Right ventricle myocardium superior (tissue), 1 donor: ENCODE measurements around the gene CNTN5. TPM values are rescaled to one million over a fixed set of nuclear protein-coding genes. Genes with fewer than 3 reads are reported as not detected.

ENCODE experiments used
- ATAC-seq: fragments of 200-7000 bp; cut with Tn5 transposase; one replicate; pipeline ENCODE4 v1.9.1; 2020; ENCODE audit warnings: mild to moderate bottlenecking; ENCODE audit not compliant: poor library complexity
- DNase-seq: peaks from one replicate; pipeline ENCODE4 v3.0.0-alpha.2; 2020
- intact Hi-C: fragments of 100-400 bp; cut with DNase I; formaldehyde crosslinking; loops from one replicate; pipeline ENCODE4 v1.11.2; 2022
- total RNA-seq: library from RNA; stranded (reverse); fragmentation: NEBNext Ultra II Directional; extraction: Animal tissue kit (Norgen Biotek cat#: 25700); gene quantifications from one replicate; pipeline ENCODE4 v1.2.1, GENCODE V29; 2021
- donor health status: DM: no; HTN: yes; CAD: no; lungs with severe emphysema.

Gene CNTN5
- total RNA-seq, 1 donor from 2014 or later: not detected

GRCh38 chr11:99645934-99646333 lies 625.2 kb downstream of the CNTN5 start:
- ATAC-seq: no peak
- no peak for DNase-seq
- intact Hi-C loops: no loop called here

GRCh38 chr11:99670067-99670676 lies 649.4 kb downstream of the CNTN5 start:
- intact Hi-C loops: no loop called here
- no peak for ATAC-seq
- DNase-seq: no peak

- DNase-seq: no peak
- ATAC-seq: no peak
- intact Hi-C loops: no loop called here
These were observed 651.2 kb downstream of the CNTN5 start for GRCh38 chr11:99671808-99672409.

- DNase-seq (no peak), ATAC-seq (no peak)
- intact Hi-C loops: no loop called here
These were observed 655.5 kb downstream of the CNTN5 start for GRCh38 chr11:99676292-99676691.

- DNase-seq: no peak
- intact Hi-C loops: no loop called here
- ATAC-seq: no peak
These were observed 661.4 kb downstream of the CNTN5 start for GRCh38 chr11:99682171-99682570.

- intact Hi-C loops: no loop called here
- DNase-seq: no peak
- ATAC-seq: no peak
These were observed 661.9 kb downstream of the CNTN5 start for GRCh38 chr11:99682646-99683045.

- ATAC-seq (no peak), DNase-seq (no peak)
- intact Hi-C loops: no loop called here
These were observed 663.2 kb downstream of the CNTN5 start for GRCh38 chr11:99683933-99684332.

GRCh38 chr11:99686838-99687237 lies 666.1 kb downstream of the CNTN5 start:
- no peak for ATAC-seq
- intact Hi-C loops: no loop called here
- DNase-seq: no peak

- no peak for DNase-seq
- intact Hi-C loops: no loop called here
These were observed 666.6 kb downstream of the CNTN5 start for GRCh38 chr11:99687320-99687719.

GRCh38 chr11:99693941-99694492 lies 673.3 kb downstream of the CNTN5 start:
- ATAC-seq (no peak), DNase-seq (no peak)
- intact Hi-C loops: no loop called here

More at GRCh38 chr11:99687320-99687719, 666.6 kb downstream of the CNTN5 start:
- ATAC-seq: no peak

GRCh38 chr11:99695106-99695505 lies 674.4 kb downstream of the CNTN5 start:
- no peak for ATAC-seq
- no peak for DNase-seq
- intact Hi-C loops: no loop called here

GRCh38 chr11:99706848-99707247 lies 686.1 kb downstream of the CNTN5 start:
- intact Hi-C loops: no loop called here
- DNase-seq (no peak), ATAC-seq (no peak)

- no peak for ATAC-seq
- no peak for DNase-seq
- intact Hi-C loops: no loop called here
These were observed 688.4 kb downstream of the CNTN5 start for GRCh38 chr11:99708928-99709672.

- DNase-seq (no peak), ATAC-seq (no peak)
- intact Hi-C loops: no loop called here
These were observed 695.6 kb downstream of the CNTN5 start for GRCh38 chr11:99716302-99716701.

- intact Hi-C loops: no loop called here
- DNase-seq (no peak), ATAC-seq (no peak)
These were observed 697.5 kb downstream of the CNTN5 start for GRCh38 chr11:99718291-99718690.

GRCh38 chr11:99739464-99740089 lies 718.8 kb downstream of the CNTN5 start:
- no peak for ATAC-seq
- no peak for DNase-seq
- intact Hi-C loops: no loop called here

- ATAC-seq (no peak), DNase-seq (no peak)
- intact Hi-C loops: no loop called here
These were observed 721.8 kb downstream of the CNTN5 start for GRCh38 chr11:99742501-99742900.

GRCh38 chr11:99759787-99760186 lies 739.0 kb downstream of the CNTN5 start:
- ATAC-seq (no peak), DNase-seq (no peak)
- intact Hi-C loops: no loop called here

GRCh38 chr11:99766811-99767210 lies 746.1 kb downstream of the CNTN5 start:
- ATAC-seq: no peak
- intact Hi-C loops: no loop called here

More at GRCh38 chr11:99766811-99767210, 746.1 kb downstream of the CNTN5 start:
- no peak for DNase-seq
